DLD1 (cell line): ENCODE results near the gene UQCC3.
"Not testable (repeated sequence)": the region's sequence is repeated elsewhere in the genome, so short reads cannot be mapped to it uniquely, and the experiment has no call there.

Experiments used
- in situ Hi-C: cut with HindIII; loops from 2 replicates; pipeline ENCODE4 v1.10.0; 2017; ENCODE audit warnings: low sequenced_read_pairs

Gene UQCC3

GRCh38 chr11:62694455-62695167 is 23.1 kb downstream of the UQCC3 start:
- in situ Hi-C loops: no loop called here

- in situ Hi-C loops: no loop called here
Measured at GRCh38 chr11:62702246-62702645, 30.8 kb downstream of the UQCC3 start.

- in situ Hi-C loops: not testable (repeated sequence)
Measured at GRCh38 chr11:62703921-62704320, 32.4 kb downstream of the UQCC3 start.

GRCh38 chr11:62705413-62705812 is 33.9 kb downstream of the UQCC3 start:
- in situ Hi-C loops: no loop called here

GRCh38 chr11:62705880-62706849 is 34.7 kb downstream of the UQCC3 start:
- in situ Hi-C loops: no loop called here

- in situ Hi-C loops: no loop called here
Measured at GRCh38 chr11:62706850-62707247, 35.4 kb downstream of the UQCC3 start.

GRCh38 chr11:62707277-62707861 is 35.9 kb downstream of the UQCC3 start, which contains the start of the genes BSCL2 and GNG3:
BSCL2 (minus strand) TSS chr11:62707424; CDS start chr11:62707195, 229 bp downstream.
GNG3 (plus strand) TSS chr11:62707676; CDS start chr11:62708296, 620 bp downstream.
- in situ Hi-C loops: no loop called here

- in situ Hi-C loops: no loop called here
Measured at GRCh38 chr11:62708392-62708791, 36.9 kb downstream of the UQCC3 start.

- in situ Hi-C loops: no loop called here
Measured at GRCh38 chr11:62708793-62709192, 37.3 kb downstream of the UQCC3 start.

- in situ Hi-C loops: no loop called here
Measured at GRCh38 chr11:62709247-62710000, 38.0 kb downstream of the UQCC3 start.

- in situ Hi-C loops: no loop called here
Measured at GRCh38 chr11:62710001-62710345, 38.5 kb downstream of the UQCC3 start.

GRCh38 chr11:62712276-62712812 is 40.9 kb downstream of the UQCC3 start:
- in situ Hi-C loops: no loop called here

GRCh38 chr11:62712861-62713260 is 41.4 kb downstream of the UQCC3 start:
- in situ Hi-C loops: no loop called here

GRCh38 chr11:62713343-62713742 is 41.9 kb downstream of the UQCC3 start:
- in situ Hi-C loops: no loop called here

GRCh38 chr11:62715150-62716130 is 44.0 kb downstream of the UQCC3 start:
- in situ Hi-C loops: no loop called here

GRCh38 chr11:62716206-62716605 is 44.7 kb downstream of the UQCC3 start:
- in situ Hi-C loops: no loop called here

GRCh38 chr11:62716816-62717215 is 45.3 kb downstream of the UQCC3 start:
- in situ Hi-C loops: no loop called here

- in situ Hi-C loops: no loop called here
Measured at GRCh38 chr11:62719302-62719978, 48.0 kb downstream of the UQCC3 start.

- in situ Hi-C loops: no loop called here
Measured at GRCh38 chr11:62721994-62722393, 50.5 kb downstream of the UQCC3 start.
